ENCODE data around the gene NR0B2. TPM values are rescaled to one million over a fixed set of nuclear protein-coding genes. Genes with fewer than 3 reads are reported as not detected.
"Not testable (repeated sequence)": the region's sequence is repeated elsewhere in the genome, so short reads cannot be mapped to it uniquely, and the experiment has no call there.

The NR0B2 gene
- total RNA-seq, 2 experiments from 2014 or later: not detected

- not testable (repeated sequence) for H3K36me3 Mint-ChIP-seq, H3K4me3 Mint-ChIP-seq
These were observed 40.7 kb downstream of the NR0B2 start for GRCh38 chr1:26873097-26873496.

DNA sequence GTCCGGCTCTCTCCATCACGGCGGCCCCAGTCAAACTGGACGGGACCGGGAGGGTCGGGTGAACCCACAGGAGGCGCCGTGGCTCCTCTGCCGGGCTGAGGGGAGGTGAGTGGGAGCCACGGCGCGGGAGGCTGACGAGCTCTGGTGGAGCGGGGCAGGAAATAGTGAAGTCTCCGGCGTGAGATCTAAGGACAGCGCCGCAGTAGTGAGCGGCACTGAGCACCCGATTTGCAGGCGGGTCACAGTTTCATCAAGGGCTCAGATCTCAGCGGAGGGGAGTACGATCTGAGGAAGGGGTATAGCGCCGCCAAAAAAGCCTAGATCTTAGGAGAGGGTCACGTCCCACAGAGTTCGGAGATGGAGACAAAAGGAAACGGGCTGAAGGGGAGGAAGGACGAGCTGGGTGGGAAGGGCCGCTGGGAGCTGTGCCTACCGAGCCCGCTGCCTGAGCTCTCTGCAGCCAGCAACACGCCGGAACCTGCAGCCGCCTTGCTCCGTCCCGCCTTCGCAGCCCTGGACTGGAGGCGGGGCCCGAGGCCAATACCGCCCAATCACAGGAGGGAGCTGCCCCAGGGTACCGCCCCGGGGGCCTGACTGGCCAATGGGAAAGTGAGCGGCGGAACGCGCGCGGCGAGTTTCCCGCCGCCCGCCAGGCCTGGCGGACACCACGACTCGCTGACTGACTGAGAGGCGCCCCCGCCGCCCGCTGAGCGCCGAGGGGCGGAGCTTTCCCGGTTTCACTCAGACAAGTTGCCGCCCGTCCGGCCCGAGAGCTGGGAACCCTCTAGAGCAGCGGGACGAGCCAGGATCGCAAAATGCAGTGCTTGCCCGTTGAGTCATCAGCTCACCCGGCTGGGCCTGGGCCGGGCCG, 48.9 kb downstream of the NR0B2 start:
- H3K36me3 Mint-ChIP-seq: no peaks in the 10 kb centered on the region
- peak overlapping the region; percentile 84 for H3K4me3 Mint-ChIP-seq
- ATAC-seq: peak; percentile 95
- no peaks in the 10 kb centered on the region for H3K9me3 Mint-ChIP-seq (ENCODE audit: low read depth)
- CTCF ChIA-PET: interaction anchor here (0.8 to 4.1 kb wide), 22 partner anchors 10 to 365 kb away, joined by 3 to 24 read pairs (median 6); partner anchors contain the start of genes NUDC and PIGV
- no peaks in the 10 kb centered on the region for H3K27me3 Mint-ChIP-seq
- peak; percentile 97 for DNase-seq
- H3K4me1 Mint-ChIP-seq: peaks cover 29% of the 10 kb centered on the region
- peak overlapping the region; percentile 87 for H3K27ac Mint-ChIP-seq

More at GRCh38 chr1:26873097-26873496, 40.7 kb downstream of the NR0B2 start:
- H3K4me1 Mint-ChIP-seq; DNase-seq; H3K9me3 Mint-ChIP-seq (ENCODE audit: low read depth); H3K27me3 Mint-ChIP-seq; H3K27ac Mint-ChIP-seq; ATAC-seq: not testable (repeated sequence)
- CTCF ChIA-PET: interaction anchor here (0.9 to 2.1 kb wide), 2 partner anchors 11 to 271 kb away, joined by 3 to 5 read pairs; no protein-coding TSS in a partner anchor

DNA sequence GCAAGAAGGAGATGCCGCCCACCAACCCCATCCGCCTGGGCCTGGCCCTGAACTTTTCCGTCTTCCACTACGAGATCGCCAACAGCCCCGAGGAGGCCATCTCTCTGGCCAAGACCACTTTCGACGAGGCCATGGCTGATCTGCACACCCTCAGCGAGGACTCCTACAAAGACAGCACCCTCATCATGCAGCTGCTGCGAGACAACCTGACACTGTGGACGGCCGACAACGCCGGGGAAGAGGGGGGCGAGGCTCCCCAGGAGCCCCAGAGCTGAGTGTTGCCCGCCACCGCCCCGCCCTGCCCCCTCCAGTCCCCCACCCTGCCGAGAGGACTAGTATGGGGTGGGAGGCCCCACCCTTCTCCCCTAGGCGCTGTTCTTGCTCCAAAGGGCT, 50.1 kb downstream of the NR0B2 start:
- H3K27ac Mint-ChIP-seq: peak overlapping the region; percentile 87
- peaks cover 29% of the 10 kb centered on the region for H3K4me1 Mint-ChIP-seq
- H3K27me3 Mint-ChIP-seq: no peaks in the 10 kb centered on the region
- DNase-seq: no peak
- H3K4me3 Mint-ChIP-seq: peak overlapping the region; percentile 84
- no peak for ATAC-seq
- H3K36me3 Mint-ChIP-seq: no peaks in the 10 kb centered on the region
- no peaks in the 10 kb centered on the region for H3K9me3 Mint-ChIP-seq (ENCODE audit: low read depth)
- CTCF ChIA-PET: interaction anchor here (0.8 to 3.1 kb wide), 11 partner anchors 8 to 261 kb away, joined by 3 to 23 read pairs (median 5); partner anchors contain the start of gene NUDC

DNA sequence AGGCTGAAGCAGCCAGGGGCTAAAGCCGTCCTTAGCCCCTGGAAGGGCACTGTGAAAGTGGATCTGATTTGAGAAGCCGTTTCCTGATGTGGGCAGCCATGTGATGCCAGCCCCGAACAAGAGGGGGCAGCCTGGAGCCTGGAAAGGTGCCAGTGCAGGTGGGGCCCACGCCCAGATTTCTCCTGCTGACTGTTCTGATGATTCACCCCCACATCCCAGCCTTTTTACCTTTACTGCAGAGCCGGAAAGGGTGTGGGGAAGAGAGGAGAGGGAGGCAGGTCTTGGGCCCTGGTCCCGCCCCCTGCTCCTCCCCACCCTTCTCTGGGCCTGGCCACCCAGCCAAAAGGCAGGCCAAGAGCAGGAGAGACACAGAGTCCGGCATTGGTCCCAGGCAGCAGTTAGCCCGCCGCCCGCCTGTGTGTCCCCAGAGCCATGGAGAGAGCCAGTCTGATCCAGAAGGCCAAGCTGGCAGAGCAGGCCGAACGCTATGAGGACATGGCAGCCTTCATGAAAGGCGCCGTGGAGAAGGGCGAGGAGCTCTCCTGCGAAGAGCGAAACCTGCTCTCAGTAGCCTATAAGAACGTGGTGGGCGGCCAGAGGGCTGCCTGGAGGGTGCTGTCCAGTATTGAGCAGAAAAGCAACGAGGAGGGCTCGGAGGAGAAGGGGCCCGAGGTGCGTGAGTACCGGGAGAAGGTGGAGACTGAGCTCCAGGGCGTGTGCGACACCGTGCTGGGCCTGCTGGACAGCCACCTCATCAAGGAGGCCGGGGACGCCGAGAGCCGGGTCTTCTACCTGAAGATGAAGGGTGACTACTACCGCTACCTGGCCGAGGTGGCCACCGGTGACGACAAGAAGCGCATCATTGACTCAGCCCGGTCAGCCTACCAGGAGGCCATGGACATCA, 50.7 kb downstream of the NR0B2 start, which contains the start of gene SFN:
Gene SFN, plus strand, starts transcription at position 369 of the 904 bp plus-strand sequence. Its CDS starts 64 bp downstream, at position 433.
- H3K9me3 Mint-ChIP-seq (ENCODE audit: low read depth): no peaks in the 10 kb centered on the region
- no peaks in the 10 kb centered on the region for H3K27me3 Mint-ChIP-seq
- DNase-seq (peak; percentile 71), ATAC-seq (no peak)
- no peaks in the 10 kb centered on the region for H3K36me3 Mint-ChIP-seq
- CTCF ChIA-PET: interaction anchor here (0.8 to 3.1 kb wide), 11 partner anchors 12 to 260 kb away, joined by 3 to 23 read pairs (median 4); no protein-coding TSS in a partner anchor
- peak within 1 kb of the TSS; percentile 87 for H3K27ac Mint-ChIP-seq
- peaks cover 29% of the 10 kb centered on the region for H3K4me1 Mint-ChIP-seq
- H3K4me3 Mint-ChIP-seq: peak within 1 kb of the TSS; percentile 84

DNA sequence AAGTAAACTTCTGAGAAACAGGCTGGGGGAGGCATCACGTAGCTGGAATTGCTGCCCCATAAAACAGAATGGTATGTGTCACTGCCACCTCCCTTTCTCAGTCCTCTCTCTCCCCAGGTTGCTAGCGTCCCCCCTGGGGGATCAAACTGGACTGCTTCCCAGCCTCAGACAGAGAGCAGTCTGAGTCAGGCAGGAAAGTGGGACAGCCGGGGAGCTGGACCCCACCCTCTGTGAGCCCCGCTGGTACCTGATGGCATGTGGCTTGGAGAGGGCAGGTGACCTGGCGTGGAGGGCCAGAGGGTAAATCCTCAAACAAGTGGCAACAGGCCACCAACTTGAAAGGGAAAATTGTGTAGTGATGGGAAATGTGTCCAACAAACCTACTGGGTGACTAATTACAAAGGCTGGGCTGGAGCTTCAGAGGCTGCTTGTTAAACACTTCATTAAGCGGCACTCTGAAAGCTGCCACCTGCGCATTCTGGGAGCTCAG, 51.8 kb downstream of the NR0B2 start:
- ATAC-seq (no peak), DNase-seq (no peak)
- peaks cover 29% of the 10 kb centered on the region for H3K4me1 Mint-ChIP-seq
- no peak overlapping the region for H3K4me3 Mint-ChIP-seq
- no peaks in the 10 kb centered on the region for H3K9me3 Mint-ChIP-seq (ENCODE audit: low read depth)
- H3K27me3 Mint-ChIP-seq: no peaks in the 10 kb centered on the region
- no peaks in the 10 kb centered on the region for H3K36me3 Mint-ChIP-seq
- no peak overlapping the region for H3K27ac Mint-ChIP-seq
- CTCF ChIA-PET: interaction anchor here (0.6 to 1.2 kb wide), 6 partner anchors 9 to 216 kb away, joined by 3 to 5 read pairs (median 4); no protein-coding TSS in a partner anchor

Other genes starting within 250 kb of the NR0B2 start
- 100 to 1,000 TPM in 1 of 2 experiments, 10 to 100 TPM in 1; 92.4 to 112 TPM for gene ARID1A, start 218.0 kb downstream of the NR0B2 start, total RNA-seq
- 1 to 10 TPM; 8.6 to 9.7 TPM for gene PIGV, start 126.0 kb downstream of the NR0B2 start, total RNA-seq
- 10 to 100 TPM; 53.1 to 54.9 TPM for gene ZDHHC18, start 87.3 kb downstream of the NR0B2 start, total RNA-seq
- gene SFN, start 50.8 kb downstream of the NR0B2 start, total RNA-seq: under 1 TPM in 1 of 2 experiments, not detected in 1; 0.73 TPM
- 10 to 100 TPM; 32.9 to 41.1 TPM for gene GPN2, start 23.7 kb downstream of the NR0B2 start, total RNA-seq
- 10 to 100 TPM; 15.0 to 17.0 TPM for gene GPATCH3, start 13.5 kb downstream of the NR0B2 start, total RNA-seq
- 10 to 100 TPM; 88.8 to 91.6 TPM for gene NUDC, start 7.8 kb upstream of the NR0B2 start, total RNA-seq
- not detected for gene KDF1, start 46.5 kb upstream of the NR0B2 start, total RNA-seq
- under 1 TPM; 0.15 to 0.19 TPM for gene TRNP1, start 79.7 kb upstream of the NR0B2 start, total RNA-seq
- not detected for gene TENT5B, start 98.9 kb upstream of the NR0B2 start, total RNA-seq
- gene SLC9A1, start 241.2 kb upstream of the NR0B2 start, total RNA-seq: 10 to 100 TPM; 25.8 to 26.3 TPM

All from activated CD8-positive, alpha-beta memory T cell treated with anti-CD3 and anti-CD28 coated beads, Interleukin-2, amount 10 ng/mL, durations not matched to agents 7 days and 5 days (primary cell).